HEK293T (cell line): Measurements from ENCODE around the gene SUSD5.

Experiments used
- ARNT ChIP-seq: fragments of 450-650 bp; IDR thresholded peaks from 2 replicates; pipeline ENCODE4 v1.6.1; 2017; ENCODE audit warnings: mild to moderate bottlenecking
- CTBP1 ChIP-seq: fragments of 450-650 bp; IDR thresholded peaks from 2 replicates; pipeline ENCODE4 v1.6.1; 2016; ENCODE audit warnings: borderline replicate concordance
- ELF4 ChIP-seq: fragments of 450-650 bp; IDR thresholded peaks from 2 replicates; pipeline ENCODE4 v1.6.1; 2017; ENCODE audit warnings: antibody characterized with exemption
- FOXA1 ChIP-seq: fragments of 450-650 bp; IDR thresholded peaks from 2 replicates; pipeline ENCODE4 v1.6.1; 2016; ENCODE audit warnings: mild to moderate bottlenecking
- FOXM1 ChIP-seq: fragments of 450-650 bp; IDR thresholded peaks from 2 replicates; pipeline ENCODE4 v1.6.1; 2017; ENCODE audit warnings: mild to moderate bottlenecking, borderline replicate concordance
- HDGF ChIP-seq: fragments of 450-650 bp; IDR thresholded peaks from 2 replicates; pipeline ENCODE4 v1.6.1; 2017; ENCODE audit warnings: antibody characterized with exemption, borderline replicate concordance
- L3MBTL2 ChIP-seq: fragments of 450-650 bp; conservative IDR thresholded peaks from 2 replicates; pipeline ENCODE4 v1.6.1; 2016; ENCODE audit warnings: mild to moderate bottlenecking
- NFRKB ChIP-seq: fragments of 450-650 bp; IDR thresholded peaks from 2 replicates; pipeline ENCODE4 v1.6.1; 2016; ENCODE audit warnings: mild to moderate bottlenecking, moderate library complexity
- SP1 ChIP-seq: fragments of 450-650 bp; IDR thresholded peaks from 2 replicates; pipeline ENCODE4 v1.6.1; 2017
- SUZ12 ChIP-seq: fragments of 450-650 bp; IDR thresholded peaks from 2 replicates; pipeline ENCODE4 v1.6.1; 2016; ENCODE audit warnings: mild to moderate bottlenecking

GRCh38 chr3:33211444-33211843, 7.2 kb downstream of the SUSD5 start:
- TF ChIP-seq HDGF, result no peak
- no peak for TF ChIP-seq NFRKB
- no peak for TF ChIP-seq FOXM1
- TF ChIP-seq SP1, result no peak
- TF ChIP-seq FOXA1, result no peak
- TF ChIP-seq L3MBTL2, result no peak
- TF ChIP-seq ELF4, result no peak
- no peak for TF ChIP-seq ARNT
- TF ChIP-seq CTBP1, result no peak
- TF ChIP-seq SUZ12, result no peak
